GM21825 (cell line): ENCODE data around the gene RABL6.

ENCODE experiments used
- ATAC-seq: cut with Tn5 transposase; IDR thresholded peaks from one replicate; pipeline ENCODE4 v1.9.1; 2021; ENCODE audit warnings: mild to moderate bottlenecking, moderate library complexity; ENCODE audit not compliant: unreplicated experiment

RABL6 gene

DNA sequence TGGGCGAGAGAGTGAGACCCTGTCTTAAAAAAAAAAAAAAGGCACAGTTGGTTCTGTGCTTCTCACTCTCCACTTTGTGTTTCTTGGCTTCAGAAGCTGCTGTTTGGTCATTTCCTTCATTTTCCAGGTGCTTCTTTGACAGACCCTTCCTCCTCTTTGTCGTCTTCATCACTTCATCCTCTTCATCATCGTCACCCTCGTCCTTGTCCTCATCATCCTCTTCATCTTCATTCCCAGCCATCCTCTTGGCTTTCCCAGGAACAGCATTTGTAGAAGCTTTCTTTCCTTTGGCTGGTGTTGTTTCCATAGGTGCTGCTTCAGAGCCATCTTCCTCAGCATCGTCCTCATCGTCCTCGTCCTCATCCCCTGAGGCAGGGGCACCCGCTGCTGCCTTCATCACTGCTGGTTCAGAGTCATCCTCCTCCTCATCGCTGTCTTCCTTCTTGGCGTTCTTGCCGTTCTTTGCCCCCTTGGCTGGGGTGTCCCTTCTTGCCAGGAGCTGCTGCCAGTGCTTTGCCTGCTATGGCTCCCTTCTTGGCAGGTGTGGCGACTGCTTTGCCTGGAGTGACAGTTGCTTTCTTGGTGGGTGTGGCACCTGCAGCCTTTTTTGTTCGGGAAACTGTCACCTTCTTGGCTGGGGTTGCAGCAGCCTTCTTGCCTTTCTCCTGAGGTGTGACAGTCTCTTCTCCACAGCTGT lies 7.1 kb downstream of the RABL6 start:
- no peak for ATAC-seq

DNA sequence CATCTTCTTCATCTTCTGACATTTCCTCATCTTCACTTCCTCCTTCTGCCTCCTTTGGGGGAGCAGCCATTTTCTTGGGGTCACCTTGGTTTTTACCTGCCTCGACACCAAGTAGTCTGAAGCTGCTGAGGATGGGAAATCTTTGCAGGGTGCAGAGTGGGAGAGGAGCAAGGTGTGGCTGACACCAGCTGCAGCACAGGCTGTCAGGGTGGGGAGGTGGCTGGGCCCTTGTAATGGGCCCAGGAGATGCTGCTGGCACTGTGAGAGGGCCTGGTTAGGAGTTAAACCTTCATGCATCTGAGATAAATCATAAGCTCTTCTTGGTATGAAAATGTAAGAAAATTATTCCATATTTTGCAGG lies 7.7 kb downstream of the RABL6 start:
- no peak for ATAC-seq

GRCh38 chr9:136820971-136821825 lies 13.4 kb downstream of the RABL6 start:
- no peak for ATAC-seq

DNA sequence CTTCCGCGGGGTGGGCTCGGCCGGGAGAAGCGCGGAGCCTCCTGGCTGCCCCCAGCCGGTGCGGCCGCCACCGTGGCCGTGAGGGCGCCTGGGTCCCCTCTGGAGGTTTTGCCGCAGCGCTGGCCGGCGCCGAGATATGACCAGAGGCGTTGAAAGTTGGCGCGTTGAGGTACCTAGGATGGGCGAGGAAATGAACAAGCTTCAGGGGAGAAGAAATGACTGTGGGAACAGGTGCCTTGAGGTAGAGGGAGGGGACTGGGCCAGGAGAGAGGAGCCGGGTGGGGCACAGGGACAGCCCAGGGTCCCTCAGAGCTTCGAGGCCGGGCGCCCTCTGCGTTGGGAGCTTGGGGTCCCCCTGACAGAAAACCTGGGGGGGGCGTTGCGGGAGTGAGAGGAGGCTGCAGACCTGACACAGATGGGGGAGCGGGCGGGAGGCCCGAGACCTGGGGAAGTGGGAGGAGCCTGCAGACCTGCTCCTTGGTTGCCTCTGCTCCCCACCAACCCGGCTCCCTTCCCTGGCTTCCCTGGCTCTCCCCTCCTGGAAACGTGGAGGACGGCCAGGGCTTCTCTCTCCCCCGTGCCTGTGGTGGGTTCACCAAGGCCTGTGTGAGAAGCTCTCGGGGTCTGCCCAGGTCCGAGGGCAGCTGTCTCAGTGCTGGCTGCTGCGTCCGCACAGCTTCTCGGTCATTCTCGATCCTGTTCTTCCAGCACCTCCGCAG lies 14.2 kb downstream of the RABL6 start:
- no peak for ATAC-seq

DNA sequence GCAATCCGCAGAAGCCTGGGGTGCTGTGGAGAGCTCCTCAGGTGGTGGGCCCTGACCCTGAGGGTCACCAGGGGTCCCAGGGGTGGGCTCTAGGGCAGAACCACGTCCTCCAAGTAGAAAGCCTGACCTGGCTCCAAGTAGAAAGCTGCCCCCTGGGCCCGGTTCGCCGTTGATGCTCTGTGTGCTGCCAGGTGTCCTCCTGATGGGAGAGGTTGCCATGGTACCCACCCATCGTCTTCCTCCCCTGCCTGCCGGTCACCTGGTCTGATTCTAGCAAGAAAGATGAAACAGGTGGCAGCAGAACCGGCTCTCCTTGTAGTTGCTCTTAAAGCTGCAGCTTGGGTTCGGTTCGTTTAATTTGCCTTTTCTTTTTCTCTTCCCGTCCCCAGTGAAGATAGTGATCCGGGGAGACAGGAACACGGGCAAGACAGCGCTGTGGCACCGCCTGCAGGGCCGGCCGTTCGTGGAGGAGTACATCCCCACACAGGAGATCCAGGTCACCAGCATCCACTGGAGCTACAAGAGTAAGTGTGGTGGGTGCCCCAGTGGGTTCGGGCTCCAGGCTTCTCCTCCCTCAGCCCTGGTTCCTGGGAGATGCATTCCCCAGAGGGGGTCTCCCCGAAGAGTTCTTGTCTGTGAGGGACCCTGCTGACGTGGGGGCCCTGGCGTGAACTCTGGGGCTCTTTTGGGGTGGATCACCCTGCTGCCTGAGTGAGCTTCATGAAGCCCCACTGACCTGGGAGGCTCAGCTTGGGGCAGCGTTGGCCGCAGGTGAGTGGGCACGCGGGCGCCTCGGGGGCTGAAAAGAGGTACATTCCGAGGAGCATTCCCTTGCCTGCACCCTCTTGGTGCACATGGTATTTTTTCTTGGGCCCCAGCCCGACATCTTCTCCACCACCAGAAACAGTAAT lies 15.6 kb downstream of the RABL6 start:
- no peak for ATAC-seq

- ATAC-seq = no peak
These were observed 16.9 kb downstream of the RABL6 start for GRCh38 chr9:136824496-136825225.

- no peak for ATAC-seq
These were observed 17.8 kb downstream of the RABL6 start for GRCh38 chr9:136825295-136826187.

DNA sequence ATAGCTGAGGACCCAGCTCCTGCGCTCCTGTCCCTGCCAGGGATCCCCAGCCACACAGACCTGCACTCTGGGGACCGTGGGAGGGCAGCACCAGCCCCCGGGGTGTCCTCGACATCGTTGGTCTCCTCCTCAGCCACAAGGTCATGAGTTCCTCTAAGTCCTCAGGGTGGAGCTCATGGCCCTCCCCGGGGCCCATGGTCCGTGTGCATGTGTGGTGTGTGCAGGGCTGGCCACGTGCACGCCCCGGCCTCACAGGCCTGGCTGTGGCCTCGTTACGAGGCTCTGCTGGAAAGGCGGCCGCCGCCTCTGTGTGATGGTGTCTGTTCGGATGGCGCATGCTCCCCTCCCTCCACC lies 18.4 kb downstream of the RABL6 start:
- no peak for ATAC-seq

- ATAC-seq = no peak
These were observed 19.2 kb downstream of the RABL6 start for GRCh38 chr9:136826703-136827582.

GRCh38 chr9:136827794-136828473 lies 20.2 kb downstream of the RABL6 start:
- no peak for ATAC-seq

DNA sequence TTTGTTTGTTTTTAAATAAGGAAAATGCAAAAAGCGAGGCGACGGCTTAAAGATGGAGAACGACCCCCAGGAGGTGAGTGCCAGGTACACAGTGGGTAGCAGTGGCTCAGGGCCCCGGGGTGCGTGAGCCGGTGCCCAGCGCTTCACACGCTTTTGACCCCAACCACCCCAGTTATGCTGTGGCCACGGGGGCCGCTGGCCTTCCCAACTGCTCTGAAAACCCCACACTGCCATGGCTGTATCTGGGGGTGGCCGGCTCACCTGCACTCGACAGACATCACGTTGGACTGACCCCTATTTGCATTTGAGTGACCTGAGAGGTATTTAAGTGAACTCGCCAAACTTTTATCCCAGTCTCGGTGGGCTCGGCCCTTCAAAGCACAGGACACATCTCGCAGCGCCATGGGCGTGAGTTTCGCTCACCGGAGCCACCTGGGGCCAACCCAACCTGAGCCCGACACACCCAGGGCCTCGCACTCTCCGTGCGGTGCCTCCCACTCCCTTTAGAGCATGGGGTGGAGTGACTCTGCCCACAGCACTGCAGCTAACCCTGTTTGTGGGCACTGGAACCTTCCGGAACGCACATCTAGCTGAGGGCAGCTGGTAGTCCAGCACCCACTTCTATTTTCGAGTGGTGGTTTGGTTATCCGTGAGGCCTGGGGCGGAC lies 20.9 kb downstream of the RABL6 start:
- ATAC-seq = no peak

DNA sequence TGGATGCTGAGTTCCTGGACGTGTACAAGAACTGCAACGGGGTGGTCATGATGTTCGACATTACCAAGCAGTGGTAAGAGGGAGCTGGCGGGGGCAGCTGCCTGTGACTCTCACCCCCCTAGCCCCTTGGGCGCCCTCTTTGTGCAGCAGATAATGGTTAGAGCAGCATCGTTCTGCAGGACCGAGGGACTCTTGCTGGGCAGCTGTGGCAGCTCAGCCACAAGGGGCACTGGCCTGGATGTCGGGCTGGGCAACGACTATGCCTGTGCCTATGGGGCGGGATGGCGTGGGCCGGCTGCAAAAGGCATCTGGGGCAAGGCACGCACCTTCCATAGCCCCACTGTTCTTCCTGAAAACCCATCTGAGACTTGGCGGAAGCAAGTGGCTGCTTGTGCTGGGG lies 21.7 kb downstream of the RABL6 start:
- ATAC-seq = no peak

DNA sequence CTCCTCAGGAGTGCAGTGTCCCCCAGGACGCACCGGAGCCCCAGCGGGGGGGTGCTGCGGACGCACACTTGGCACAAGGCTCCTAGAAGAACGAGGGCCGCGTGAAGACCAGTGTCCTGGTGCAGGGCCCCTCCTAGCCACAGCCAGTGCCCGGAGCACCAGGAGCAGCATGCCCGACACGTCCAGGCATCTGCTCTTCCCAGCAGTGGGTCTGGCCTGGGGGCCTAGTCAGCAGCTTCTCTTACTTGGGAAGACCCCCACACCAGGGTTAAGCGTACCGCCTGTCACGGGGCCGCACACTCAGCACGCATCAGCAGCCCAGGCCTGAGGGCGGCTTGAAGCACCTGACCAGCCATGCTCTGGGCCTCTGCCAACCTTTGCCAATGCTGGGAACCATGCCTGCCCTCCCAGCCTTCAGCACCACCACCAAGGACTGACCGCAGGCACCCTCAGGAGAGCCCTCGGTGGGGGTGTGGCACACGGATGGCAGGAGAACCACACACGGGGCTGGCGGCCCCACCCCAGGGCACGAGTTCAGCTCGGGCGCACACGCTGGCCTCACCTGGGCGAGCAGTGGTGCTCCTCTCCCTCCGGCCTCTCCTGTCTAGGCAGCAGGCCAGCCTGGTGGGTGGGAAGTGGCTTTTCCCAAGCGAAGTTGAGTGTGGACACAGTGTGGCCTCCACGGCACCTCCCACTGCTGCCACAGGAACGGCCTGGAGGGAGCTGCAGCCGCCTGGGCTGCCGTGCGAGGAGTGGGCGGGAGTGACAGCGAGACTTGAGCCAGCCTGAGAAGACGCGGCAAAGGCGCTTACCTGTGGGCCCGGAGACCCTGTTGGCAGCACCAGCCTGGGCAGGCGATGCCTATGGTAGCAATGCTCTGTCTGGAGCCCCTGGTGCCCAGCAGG lies 22.5 kb downstream of the RABL6 start:
- ATAC-seq = no peak

DNA sequence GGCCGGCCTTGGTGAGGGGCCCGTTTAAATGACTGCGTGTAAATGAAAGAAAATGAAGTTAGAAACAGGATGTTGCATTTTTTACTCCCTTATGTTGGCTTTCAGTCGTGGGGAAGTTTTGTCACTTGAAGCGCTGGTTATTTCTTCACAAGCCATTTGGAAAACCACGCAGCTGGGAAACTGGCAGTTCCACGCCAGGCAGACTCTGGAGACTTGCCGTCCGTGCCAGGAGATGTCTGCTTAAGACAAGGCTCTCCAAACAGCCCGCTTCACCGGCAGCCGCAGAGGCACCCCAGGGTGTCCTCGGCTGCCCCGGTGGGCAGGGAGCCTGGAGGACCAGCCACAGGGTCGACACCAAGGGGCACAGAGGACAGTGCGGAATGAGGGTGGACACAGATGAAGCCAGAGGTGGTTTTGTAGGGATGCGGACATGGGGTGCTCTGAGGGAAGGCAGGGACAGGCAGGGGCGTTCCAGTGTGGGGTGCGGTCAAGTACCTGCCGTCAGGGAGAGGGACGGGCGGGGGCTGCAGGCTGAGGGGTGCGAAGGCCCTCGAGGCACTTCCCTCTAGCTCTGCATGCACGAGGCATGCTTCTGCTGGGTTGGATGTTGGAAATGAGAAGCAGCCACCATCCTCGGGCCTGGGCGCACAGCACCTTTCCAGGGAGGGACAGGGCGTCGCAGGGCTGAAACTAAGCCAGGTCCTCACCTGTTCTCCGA lies 23.4 kb downstream of the RABL6 start:
- no peak for ATAC-seq

- no peak for ATAC-seq
These were observed 24.0 kb downstream of the RABL6 start for GRCh38 chr9:136831720-136832104.
